SJCRH30 (cell line): ENCODE measurements around the gene FARSB. TPM values are rescaled to one million over a fixed set of nuclear protein-coding genes. Genes with fewer than 3 reads are reported as not detected.

Experiments
- DNase-seq, 2 experiments: peaks; one replicate each; pipeline ENCODE4 v3.0.0-alpha.2; 2015 to 2020
- H3K27ac ChIP-seq: fragments of 250-450 bp; sonication (Bioruptor Pico); 2 replicates; pipeline ENCODE4 v1.5.1; 2020; ENCODE audit warnings: mild to moderate bottlenecking, moderate library complexity
- H3K27me3 ChIP-seq: fragments of 250-450 bp; sonication (Bioruptor Pico); 2 replicates; pipeline ENCODE4 v1.5.1; 2020; ENCODE audit warnings: mild to moderate bottlenecking, moderate library complexity
- H3K36me3 ChIP-seq: fragments of 250-450 bp; sonication (Bioruptor Pico); 2 replicates; pipeline ENCODE4 v1.5.1; 2020; ENCODE audit warnings: mild to moderate bottlenecking, moderate library complexity
- H3K4me1 ChIP-seq: fragments of 250-450 bp; sonication (Bioruptor Pico); 2 replicates; pipeline ENCODE4 v1.5.1; 2020; ENCODE audit warnings: mild to moderate bottlenecking, moderate library complexity
- H3K4me3 ChIP-seq: fragments of 250-450 bp; sonication (Bioruptor Pico); 2 replicates; pipeline ENCODE4 v1.5.1; 2020; ENCODE audit warnings: mild to moderate bottlenecking, moderate library complexity
- H3K9me3 ChIP-seq: fragments of 250-450 bp; sonication (Bioruptor Pico); replicated peaks from 2 replicates; pipeline ENCODE4 v1.5.1; 2020; ENCODE audit warnings: mild to moderate bottlenecking, moderate library complexity
- total RNA-seq: library from RNA; depleted of rRNA; stranded (reverse); fragments of >200 nt; shearing (Covaris generic); gene quantifications from 2 replicates; pipeline ENCODE4 v1.2.3, GENCODE V29; 2014

Gene FARSB
- total RNA-seq, 1 experiment from 2014 or later = 78.9 TPM

- no peaks in the 10 kb centered on the region for H3K4me1 ChIP-seq
- no peak overlapping the region for H3K4me3 ChIP-seq
- H3K9me3 ChIP-seq = no peaks in the 10 kb centered on the region
- DNase-seq = no peak
- no peaks in the 10 kb centered on the region for H3K36me3 ChIP-seq
- H3K27me3 ChIP-seq = no peaks in the 10 kb centered on the region
- no peak overlapping the region for H3K27ac ChIP-seq
These were observed 17.4 kb upstream of the FARSB start for GRCh38 chr2:222673273-222673672.

DNA sequence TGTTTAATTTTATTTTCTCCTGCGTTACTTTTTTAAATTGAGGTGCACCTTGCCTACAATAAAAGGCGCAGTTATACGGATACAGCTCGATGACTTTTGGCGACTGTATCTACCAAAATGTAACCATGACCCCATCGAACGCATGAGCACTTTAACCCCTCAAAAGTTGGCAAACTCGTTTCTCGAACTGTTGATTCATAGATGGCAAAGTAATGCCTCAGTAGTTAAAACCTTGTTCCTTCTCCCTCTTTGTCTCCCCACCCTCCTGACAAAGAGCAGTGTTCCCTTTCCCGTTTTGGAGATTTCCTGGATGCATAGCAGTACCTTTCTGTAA, 16.1 kb upstream of the FARSB start:
- no peak overlapping the region for H3K27ac ChIP-seq
- no peaks in the 10 kb centered on the region for H3K9me3 ChIP-seq

DNA sequence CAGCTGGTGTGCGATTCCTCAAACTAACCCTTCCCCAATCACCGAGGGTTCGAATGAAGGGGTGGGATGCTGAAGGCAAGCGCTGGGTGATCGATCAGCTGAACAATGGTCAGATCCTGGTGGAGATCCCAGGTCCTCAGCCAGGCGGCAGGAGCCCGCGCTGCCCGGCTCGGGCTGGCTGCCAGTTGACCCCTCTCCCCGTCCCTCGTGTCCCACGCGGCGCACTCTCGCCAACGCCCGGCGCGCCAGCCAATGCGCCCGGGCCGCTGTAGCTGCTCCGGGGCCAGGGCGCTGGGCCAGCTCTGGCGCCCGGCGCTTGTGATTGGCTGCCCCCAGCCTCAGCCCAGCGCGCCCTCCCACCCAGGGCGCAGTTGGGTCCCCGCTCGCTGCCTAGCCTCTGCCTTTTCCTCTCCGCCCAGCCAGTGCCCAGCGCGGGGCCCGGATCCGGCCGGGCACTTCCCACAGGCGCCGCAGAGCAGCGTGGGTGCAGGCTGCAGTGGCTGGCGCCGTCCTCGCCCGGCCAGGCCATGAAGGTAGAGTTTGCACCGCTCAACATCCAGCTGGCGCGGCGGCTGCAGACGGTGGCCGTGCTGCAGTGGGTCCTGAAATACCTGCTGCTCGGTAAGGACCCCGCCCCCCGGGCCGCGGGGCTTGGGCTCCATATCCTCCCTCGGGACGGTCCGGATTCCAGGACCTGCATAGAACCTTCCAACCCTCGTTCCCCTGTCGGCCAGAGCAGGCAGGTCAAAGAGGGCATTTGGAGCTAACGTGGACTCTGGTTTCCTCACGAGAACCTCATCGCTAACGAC, 15.6 kb upstream of the FARSB start, which contains the start of gene MOGAT1:
Gene MOGAT1, plus strand, starts transcription at position 400 of the 809 bp plus-strand sequence. Its CDS starts 128 bp downstream, at position 528.
- no peak for DNase-seq
- no peak within 1 kb of the TSS for H3K4me3 ChIP-seq
- H3K4me1 ChIP-seq = no peaks in the 10 kb centered on the region
- no peaks in the 10 kb centered on the region for H3K9me3 ChIP-seq
- no peaks in the 10 kb centered on the region for H3K27me3 ChIP-seq
- H3K36me3 ChIP-seq = no peaks in the 10 kb centered on the region
- no peak within 1 kb of the TSS for H3K27ac ChIP-seq

More for the DNA sequence above, 16.1 kb upstream of the FARSB start:
- H3K36me3 ChIP-seq = no peaks in the 10 kb centered on the region
- no peaks in the 10 kb centered on the region for H3K4me1 ChIP-seq
- H3K4me3 ChIP-seq = no peak overlapping the region
- DNase-seq = no peak
- H3K27me3 ChIP-seq = no peaks in the 10 kb centered on the region

DNA sequence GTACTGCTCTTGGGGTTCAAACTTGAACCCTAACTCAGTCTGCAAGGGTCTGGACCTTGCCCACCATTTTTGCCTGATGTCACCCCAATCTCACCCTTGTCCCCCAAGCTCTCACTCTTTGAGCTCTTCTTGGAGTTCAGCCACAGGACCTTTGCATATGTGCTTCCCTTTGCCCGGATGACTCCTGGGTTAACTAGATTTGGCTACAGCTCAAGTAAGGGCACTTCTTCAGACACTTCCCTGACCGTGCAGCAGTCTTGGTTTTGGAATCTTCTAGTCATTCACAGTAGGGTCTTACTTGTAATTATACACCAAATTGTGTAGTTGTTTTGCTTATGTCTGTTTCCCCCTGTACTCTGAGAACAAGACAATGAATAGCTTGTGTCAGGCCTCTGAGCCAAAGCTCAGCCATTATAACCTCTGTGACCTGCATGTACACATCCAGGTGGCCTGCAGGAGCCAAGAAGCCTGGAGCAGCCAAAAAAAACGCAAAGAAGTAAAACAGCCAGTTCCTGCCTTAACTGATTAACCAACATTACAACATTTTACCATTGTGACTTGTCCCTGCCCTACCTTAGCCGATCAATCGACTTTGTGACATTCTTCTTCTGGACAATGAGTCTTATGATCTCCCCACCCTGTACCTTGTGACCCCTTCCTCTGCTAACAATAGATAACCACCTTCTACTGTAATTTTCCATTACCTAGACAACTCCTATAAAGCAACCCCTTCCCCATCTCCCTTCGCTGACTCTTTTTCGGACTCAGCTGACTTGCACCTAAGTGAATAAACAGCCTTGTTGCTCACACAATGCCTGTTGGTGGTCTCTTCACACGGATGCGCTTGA, 14.5 kb upstream of the FARSB start:
- H3K27ac ChIP-seq = no peak overlapping the region
- no peaks in the 10 kb centered on the region for H3K36me3 ChIP-seq
- DNase-seq = no peak
- H3K27me3 ChIP-seq = no peaks in the 10 kb centered on the region
- no peaks in the 10 kb centered on the region for H3K4me1 ChIP-seq
- no peaks in the 10 kb centered on the region for H3K9me3 ChIP-seq
- no peak overlapping the region for H3K4me3 ChIP-seq

GRCh38 chr2:222669353-222669752, 13.5 kb upstream of the FARSB start:
- H3K27ac ChIP-seq = no peak overlapping the region
- H3K36me3 ChIP-seq = no peaks in the 10 kb centered on the region
- no peak for DNase-seq
- H3K4me1 ChIP-seq = no peaks in the 10 kb centered on the region
- H3K4me3 ChIP-seq = no peak overlapping the region
- no peaks in the 10 kb centered on the region for H3K27me3 ChIP-seq
- no peaks in the 10 kb centered on the region for H3K9me3 ChIP-seq

- Histone ChIP-seq H3K4me1 (no peaks in the 10 kb centered on the region), H3K27me3 (no peaks in the 10 kb centered on the region), H3K27ac (no peak overlapping the region), H3K4me3 (no peak overlapping the region), H3K36me3 (no peaks in the 10 kb centered on the region), H3K9me3 (no peaks in the 10 kb centered on the region)
- no peak for DNase-seq
These were observed 12.7 kb upstream of the FARSB start for GRCh38 chr2:222668494-222669154.

- Histone ChIP-seq H3K27me3 (no peaks in the 10 kb centered on the region), H3K9me3 (no peaks in the 10 kb centered on the region), H3K36me3 (no peaks in the 10 kb centered on the region), H3K4me1 (no peaks in the 10 kb centered on the region), H3K4me3 (no peak overlapping the region), H3K27ac (no peak overlapping the region)
- DNase-seq = no peak
These were observed 7.6 kb upstream of the FARSB start for GRCh38 chr2:222663479-222663878.

- Histone ChIP-seq H3K4me1 (peaks cover 5% of the 10 kb centered on the region; the same call in 1 of the 2 replicates), H3K9me3 (no peaks in the 10 kb centered on the region), H3K36me3 (no peaks in the 10 kb centered on the region), H3K27me3 (no peaks in the 10 kb centered on the region), H3K27ac (peak overlapping the region; percentile 99), H3K4me3 (peak overlapping the region; percentile 90)
- DNase-seq = peak in 1 of 2 experiments; percentile 25
These were observed 894 bp upstream of the FARSB start for GRCh38 chr2:222656526-222657446.

DNA sequence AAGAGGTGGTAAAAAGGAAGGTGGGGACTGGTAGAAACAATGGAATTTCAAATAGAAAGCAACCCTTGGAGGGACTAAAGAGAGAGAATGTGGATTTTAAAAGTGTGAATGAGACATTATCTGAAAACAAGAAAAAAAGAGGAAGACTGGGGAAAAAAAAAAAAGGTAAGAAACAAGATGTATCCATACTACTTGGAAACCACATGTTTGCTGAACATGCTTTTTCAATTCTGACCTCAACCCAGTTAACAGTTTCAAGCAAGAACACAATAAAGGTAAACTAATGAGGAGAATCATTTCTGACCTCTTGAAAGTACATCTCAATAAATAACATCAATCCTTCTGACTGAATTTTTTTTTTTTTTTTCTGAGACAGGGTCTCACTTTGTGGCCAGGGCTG, 2.6 kb downstream of the FARSB start:
- no peak for DNase-seq
- peaks cover 6% of the 10 kb centered on the region for H3K36me3 ChIP-seq
- H3K9me3 ChIP-seq = no peaks in the 10 kb centered on the region
- no peak overlapping the region for H3K27ac ChIP-seq
- no peak overlapping the region for H3K4me3 ChIP-seq
- H3K27me3 ChIP-seq = no peaks in the 10 kb centered on the region
- peaks cover 5% of the 10 kb centered on the region; the same call in 1 of the 2 replicates for H3K4me1 ChIP-seq

GRCh38 chr2:222652491-222653255, 3.2 kb downstream of the FARSB start:
- Histone ChIP-seq H3K27me3 (no peaks in the 10 kb centered on the region), H3K9me3 (no peaks in the 10 kb centered on the region), H3K36me3 (peaks cover 12% of the 10 kb centered on the region), H3K27ac (no peak overlapping the region), H3K4me1 (peaks cover 5% of the 10 kb centered on the region; the same call in 1 of the 2 replicates), H3K4me3 (no peak overlapping the region)
- no peak for DNase-seq

- H3K27ac ChIP-seq = no peak overlapping the region
- no peak for DNase-seq
- H3K36me3 ChIP-seq = peaks cover 19% of the 10 kb centered on the region
- H3K9me3 ChIP-seq = no peaks in the 10 kb centered on the region
- no peak overlapping the region for H3K4me3 ChIP-seq
- H3K4me1 ChIP-seq = peaks cover 5% of the 10 kb centered on the region; the same call in 1 of the 2 replicates
- no peaks in the 10 kb centered on the region for H3K27me3 ChIP-seq
These were observed 4.0 kb downstream of the FARSB start for GRCh38 chr2:222651718-222652418.

GRCh38 chr2:222649801-222650200, 6.1 kb downstream of the FARSB start:
- no peaks in the 10 kb centered on the region for H3K27me3 ChIP-seq
- DNase-seq = no peak
- H3K36me3 ChIP-seq = peaks cover 28% of the 10 kb centered on the region
- no peak overlapping the region for H3K4me3 ChIP-seq
- H3K27ac ChIP-seq = no peak overlapping the region
- H3K9me3 ChIP-seq = no peaks in the 10 kb centered on the region
- peaks cover 10% of the 10 kb centered on the region for H3K4me1 ChIP-seq

DNA sequence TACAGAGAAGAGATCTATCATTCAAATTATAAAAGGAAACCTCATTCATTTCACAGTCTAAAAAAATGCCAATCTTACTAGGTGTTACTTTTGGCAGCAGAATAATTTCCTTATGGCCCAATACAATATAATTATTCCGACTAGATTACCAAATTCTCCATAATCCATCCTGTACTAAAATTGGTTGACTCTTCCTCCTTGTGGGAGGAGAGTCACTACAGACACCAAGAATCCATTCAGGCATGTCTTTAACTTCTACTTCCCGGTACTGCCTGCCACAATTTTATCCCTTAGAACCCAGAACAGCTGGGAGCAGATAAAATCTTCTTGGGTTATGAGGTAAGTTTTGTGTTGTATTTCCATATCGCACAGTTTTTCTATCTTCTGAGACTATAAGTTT, 9.9 kb downstream of the FARSB start:
- Histone ChIP-seq H3K27me3 (no peaks in the 10 kb centered on the region), H3K4me1 (peaks cover 5% of the 10 kb centered on the region; the same call in 1 of the 2 replicates), H3K9me3 (no peaks in the 10 kb centered on the region), H3K36me3 (peaks cover 56% of the 10 kb centered on the region), H3K27ac (peak overlapping the region; percentile 43), H3K4me3 (no peak overlapping the region)
- peak in 1 of 2 experiments; percentile 37 for DNase-seq
